GM06990 (cell line): ENCODE results near the gene PPP2R3A.
"Not testable (repeated sequence)": the region's sequence is repeated elsewhere in the genome, so short reads cannot be mapped to it uniquely, and the experiment has no call there.

Experiments used
- DNase-seq: peaks from one replicate; pipeline ENCODE4 v3.0.0-alpha.2; 2011; ENCODE audit not compliant: insufficient read length; ENCODE audit errors: extremely low read depth
- H3K27me3 ChIP-seq: replicated peaks from 2 replicates; pipeline ENCODE4 v1.6.0; 2011; ENCODE audit warnings: low read length; ENCODE audit not compliant: control insufficient read depth, insufficient read depth
- H3K36me3 ChIP-seq: 2 replicates; pipeline ENCODE4 v1.5.1; 2011; ENCODE audit warnings: low read length; ENCODE audit not compliant: control insufficient read depth, insufficient read depth
- H3K4me3 ChIP-seq: replicated peaks from 2 replicates; pipeline ENCODE4 v1.5.1; 2011; ENCODE audit warnings: low read depth, mild to moderate bottlenecking, control low read depth, low read length
- TF ChIP-seq, protein P1 (sequence below): IDR thresholded peaks from 2 replicates; pipeline ENCODE4 v1.5.1; 2011; ENCODE audit warnings: low read length, control low read depth, mild to moderate bottlenecking, inconsistent platforms; ENCODE audit not compliant: insufficient read depth, poor library complexity, severe bottlenecking

The PPP2R3A gene

DNA sequence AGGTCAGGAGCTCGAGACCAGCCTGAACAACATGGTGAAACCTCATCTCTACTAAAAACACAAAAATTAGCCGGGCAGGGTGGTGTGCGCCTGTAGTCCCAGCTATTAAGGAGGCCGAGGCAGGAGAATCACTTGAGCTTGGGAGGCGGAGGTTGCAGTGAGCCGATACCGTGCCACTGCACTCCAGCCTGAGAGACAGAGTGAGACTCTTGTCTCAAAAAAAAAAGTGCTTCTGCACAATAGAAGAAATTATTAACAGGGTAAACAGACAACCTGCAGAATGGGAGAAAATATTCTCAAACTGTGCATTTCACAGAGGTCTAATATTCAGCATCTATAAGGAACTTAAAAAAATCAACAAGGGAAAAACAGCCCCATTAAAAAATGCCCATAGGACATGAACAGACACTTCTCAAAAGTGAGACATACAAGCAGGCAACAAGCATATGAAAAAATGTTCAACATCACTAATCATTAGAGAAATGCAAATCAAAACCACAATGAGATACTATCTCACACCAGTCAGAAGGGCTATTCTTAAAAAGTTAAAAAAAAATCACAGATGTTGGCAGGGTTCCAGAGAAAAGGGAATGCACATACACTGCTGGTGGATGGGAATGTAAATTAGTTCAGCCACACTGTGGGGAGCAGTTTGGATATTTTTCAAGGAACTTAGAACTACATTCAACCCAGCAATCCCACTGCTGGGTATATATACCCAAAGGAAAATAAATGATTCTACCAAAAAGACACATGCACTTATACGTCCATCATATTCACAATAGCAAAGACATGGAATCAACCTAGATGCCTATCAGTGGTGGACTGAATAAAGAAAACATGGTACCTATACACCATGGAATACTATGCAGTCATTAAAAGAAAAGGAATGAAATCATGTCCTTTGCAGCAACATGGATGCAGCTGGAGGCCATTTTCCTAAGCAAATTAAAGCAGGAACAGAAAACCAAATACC lies 155.1 kb downstream of the PPP2R3A start:
- TF ChIP-seq, protein P1, sequence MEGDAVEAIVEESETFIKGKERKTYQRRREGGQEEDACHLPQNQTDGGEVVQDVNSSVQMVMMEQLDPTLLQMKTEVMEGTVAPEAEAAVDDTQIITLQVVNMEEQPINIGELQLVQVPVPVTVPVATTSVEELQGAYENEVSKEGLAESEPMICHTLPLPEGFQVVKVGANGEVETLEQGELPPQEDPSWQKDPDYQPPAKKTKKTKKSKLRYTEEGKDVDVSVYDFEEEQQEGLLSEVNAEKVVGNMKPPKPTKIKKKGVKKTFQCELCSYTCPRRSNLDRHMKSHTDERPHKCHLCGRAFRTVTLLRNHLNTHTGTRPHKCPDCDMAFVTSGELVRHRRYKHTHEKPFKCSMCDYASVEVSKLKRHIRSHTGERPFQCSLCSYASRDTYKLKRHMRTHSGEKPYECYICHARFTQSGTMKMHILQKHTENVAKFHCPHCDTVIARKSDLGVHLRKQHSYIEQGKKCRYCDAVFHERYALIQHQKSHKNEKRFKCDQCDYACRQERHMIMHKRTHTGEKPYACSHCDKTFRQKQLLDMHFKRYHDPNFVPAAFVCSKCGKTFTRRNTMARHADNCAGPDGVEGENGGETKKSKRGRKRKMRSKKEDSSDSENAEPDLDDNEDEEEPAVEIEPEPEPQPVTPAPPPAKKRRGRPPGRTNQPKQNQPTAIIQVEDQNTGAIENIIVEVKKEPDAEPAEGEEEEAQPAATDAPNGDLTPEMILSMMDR = no peak
- Histone ChIP-seq H3K4me3 (no peak overlapping the region), H3K27me3 (no peaks in the 10 kb centered on the region), H3K36me3 (no peaks in the 10 kb centered on the region)
- no peak for DNase-seq

DNA sequence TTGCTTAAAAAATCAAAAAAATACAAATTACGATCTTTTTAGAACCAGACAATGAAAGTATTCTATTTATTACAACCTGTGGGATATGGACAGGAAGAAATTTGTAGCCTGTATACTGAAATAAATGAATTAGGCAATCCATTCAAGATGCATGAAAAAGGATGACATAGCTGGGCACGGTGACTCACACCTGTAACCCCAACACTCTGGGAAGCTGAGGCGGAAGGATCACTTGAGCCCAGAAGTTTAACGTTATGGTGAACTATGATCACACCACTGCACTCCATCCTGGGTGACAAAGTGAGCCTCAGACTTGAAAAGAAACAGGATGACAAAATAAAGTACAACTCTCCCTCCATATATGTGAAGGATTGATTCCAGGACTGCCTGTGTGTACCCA lies 156.5 kb downstream of the PPP2R3A start:
- TF ChIP-seq, protein P1 = no peak
- H3K27me3 ChIP-seq = no peaks in the 10 kb centered on the region
- H3K4me3 ChIP-seq = no peak overlapping the region
- no peak for DNase-seq
- no peaks in the 10 kb centered on the region for H3K36me3 ChIP-seq

DNA sequence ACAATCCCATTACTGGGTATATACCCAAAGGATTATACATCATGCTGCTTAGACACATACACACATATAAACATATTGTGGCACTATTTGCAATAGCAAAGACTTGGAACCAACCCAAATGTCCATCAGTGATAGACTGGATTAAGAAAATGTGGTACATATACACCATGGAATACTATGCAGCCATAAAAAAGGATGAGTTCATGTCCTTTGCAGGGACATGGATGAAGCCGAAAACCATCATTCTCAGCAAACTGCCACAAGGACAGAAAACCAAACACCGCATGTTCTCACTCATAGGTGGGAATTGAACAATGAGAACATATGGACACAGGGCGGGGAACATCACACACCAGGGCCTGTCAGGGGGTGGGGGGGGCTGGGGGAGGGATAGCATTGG lies 166.1 kb downstream of the PPP2R3A start:
- DNase-seq, H3K4me3 ChIP-seq, H3K27me3 ChIP-seq, H3K36me3 ChIP-seq: not testable (repeated sequence)

DNA sequence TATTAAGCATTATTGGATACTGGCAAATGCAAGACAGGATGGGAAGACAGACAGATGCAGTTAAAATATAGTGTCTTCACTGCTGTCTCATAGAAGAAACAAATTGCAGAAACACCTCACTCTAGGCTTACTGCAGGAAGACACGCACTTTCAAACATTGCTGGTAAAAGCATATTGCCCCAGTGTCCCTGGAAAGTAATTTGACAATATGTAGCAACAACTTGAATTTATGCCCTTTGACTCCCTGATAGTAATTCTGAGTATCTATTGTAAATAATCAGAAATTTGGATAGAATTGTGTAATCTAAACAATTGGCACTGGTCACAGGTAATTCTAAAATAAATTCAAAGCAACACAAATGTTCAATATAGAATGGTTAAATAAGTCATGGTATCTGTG lies 168.6 kb downstream of the PPP2R3A start:
- H3K4me3 ChIP-seq = no peak overlapping the region
- no peaks in the 10 kb centered on the region for H3K27me3 ChIP-seq
- no peaks in the 10 kb centered on the region for H3K36me3 ChIP-seq
- DNase-seq = no peak
- TF ChIP-seq, protein P1 = no peak

DNA sequence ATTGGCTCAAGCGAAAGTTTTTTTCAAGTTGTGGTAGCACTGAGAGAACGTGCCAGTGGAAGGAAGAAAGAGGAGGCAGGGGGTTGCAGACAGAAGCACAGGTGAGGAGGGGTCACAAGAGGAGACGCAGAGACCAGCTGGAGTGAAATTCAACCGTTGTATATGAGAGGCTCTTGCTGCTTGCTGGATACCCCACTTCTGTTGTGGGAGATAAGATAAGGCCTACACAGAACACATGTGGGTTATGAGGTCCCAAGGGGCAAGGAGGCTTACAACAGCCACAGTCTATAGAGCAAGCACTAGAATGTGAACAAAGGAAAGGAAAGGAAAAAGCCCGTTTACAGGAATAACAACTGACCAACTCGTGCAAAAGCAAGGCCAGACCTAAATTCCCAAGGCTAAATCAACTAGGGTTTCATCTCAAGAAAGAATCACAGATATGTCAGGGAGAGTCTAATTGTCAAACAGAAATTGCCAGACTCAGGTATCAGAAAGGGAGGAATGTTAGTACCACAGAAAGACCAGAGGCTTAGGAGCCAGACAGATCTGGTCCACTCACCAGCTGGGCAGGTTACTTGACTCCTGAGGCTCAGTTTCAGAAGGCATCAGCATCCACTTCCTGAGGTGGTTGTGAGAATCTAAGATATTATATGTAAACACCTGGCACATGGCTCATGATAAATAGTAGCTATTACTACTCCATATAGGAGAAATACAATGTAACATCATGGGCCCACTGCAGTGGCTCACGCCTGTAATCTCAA lies 169.7 kb downstream of the PPP2R3A start:
- Histone ChIP-seq H3K36me3 (no peaks in the 10 kb centered on the region), H3K4me3 (no peak overlapping the region), H3K27me3 (no peaks in the 10 kb centered on the region)
- TF ChIP-seq, protein P1 = no peak
- no peak for DNase-seq

GRCh38 chr3:136136454-136136853 lies 170.9 kb downstream of the PPP2R3A start:
- no peak for DNase-seq
- TF ChIP-seq, protein P1 = no peak
- Histone ChIP-seq H3K27me3 (no peaks in the 10 kb centered on the region), H3K36me3 (no peaks in the 10 kb centered on the region), H3K4me3 (no peak overlapping the region)
